Stomach (tissue), 4 donors: ENCODE data around the gene PGA3.
"Not testable (repeated sequence)": the region's sequence is repeated elsewhere in the genome, so short reads cannot be mapped to it uniquely, and the experiment has no call there.

ENCODE experiments used
- EP300 ChIP-seq: sonication (generic); formaldehyde crosslinking; IDR thresholded peaks from one replicate; pipeline ENCODE4 v1.6.1; 2017; ENCODE audit warnings: antibody characterized with exemption
- POLR2A ChIP-seq, 4 donors: fragments of 450-650 bp; IDR thresholded peaks; one replicate each; pipeline ENCODE4 v1.6.1; 2016; ENCODE audit warnings: antibody characterized with exemption in 4 of 4, control low read depth in 2 of 4, mild to moderate bottlenecking in 1 of 4, moderate library complexity in 1 of 4
- POLR2AphosphoS5 ChIP-seq, 3 donors: sonication (generic); formaldehyde crosslinking; IDR thresholded peaks; one replicate each; pipeline ENCODE4 v1.6.1; 2016; ENCODE audit warnings: antibody characterized with exemption in 3 of 3
- TF ChIP-seq, protein P1 (sequence below), 7 experiments: fragments of 450-650 bp in 4 of 7; fragments of 200-600 bp in 3 of 7; sonication (generic) in 3 of 7; IDR thresholded peaks; one replicate each; pipeline ENCODE4 v1.5.1; 2016 to 2019; ENCODE audit warnings: antibody characterized with exemption in 7 of 7, control low read depth in 2 of 7, mild to moderate bottlenecking in 1 of 7

DNA sequence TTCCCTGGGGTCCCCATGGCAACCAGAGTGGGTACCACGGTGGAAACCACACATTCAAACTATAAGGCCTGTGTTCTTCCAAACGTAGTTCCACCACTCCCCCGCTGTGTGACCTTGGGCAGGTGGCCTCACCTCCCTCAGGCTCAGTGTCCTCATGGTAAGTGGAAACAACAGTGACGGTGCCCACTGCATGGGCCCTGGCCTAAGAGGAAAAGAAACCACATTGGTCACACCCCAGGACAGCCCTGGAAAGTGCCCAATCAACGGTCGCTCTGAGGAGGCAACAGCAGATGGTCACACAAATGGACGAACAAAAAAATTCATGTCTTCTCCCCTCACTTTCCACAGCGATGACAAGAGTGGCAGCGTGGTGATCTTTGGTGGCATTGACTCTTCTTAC is 44.8 kb downstream of the PGA3 start:
- TF ChIP-seq, protein P1, sequence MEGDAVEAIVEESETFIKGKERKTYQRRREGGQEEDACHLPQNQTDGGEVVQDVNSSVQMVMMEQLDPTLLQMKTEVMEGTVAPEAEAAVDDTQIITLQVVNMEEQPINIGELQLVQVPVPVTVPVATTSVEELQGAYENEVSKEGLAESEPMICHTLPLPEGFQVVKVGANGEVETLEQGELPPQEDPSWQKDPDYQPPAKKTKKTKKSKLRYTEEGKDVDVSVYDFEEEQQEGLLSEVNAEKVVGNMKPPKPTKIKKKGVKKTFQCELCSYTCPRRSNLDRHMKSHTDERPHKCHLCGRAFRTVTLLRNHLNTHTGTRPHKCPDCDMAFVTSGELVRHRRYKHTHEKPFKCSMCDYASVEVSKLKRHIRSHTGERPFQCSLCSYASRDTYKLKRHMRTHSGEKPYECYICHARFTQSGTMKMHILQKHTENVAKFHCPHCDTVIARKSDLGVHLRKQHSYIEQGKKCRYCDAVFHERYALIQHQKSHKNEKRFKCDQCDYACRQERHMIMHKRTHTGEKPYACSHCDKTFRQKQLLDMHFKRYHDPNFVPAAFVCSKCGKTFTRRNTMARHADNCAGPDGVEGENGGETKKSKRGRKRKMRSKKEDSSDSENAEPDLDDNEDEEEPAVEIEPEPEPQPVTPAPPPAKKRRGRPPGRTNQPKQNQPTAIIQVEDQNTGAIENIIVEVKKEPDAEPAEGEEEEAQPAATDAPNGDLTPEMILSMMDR (IDR thresholded peaks at IDR 0.05) = not testable (repeated sequence)
- not testable (repeated sequence) for TF ChIP-seq POLR2A (IDR thresholded peaks at IDR 0.05); EP300; POLR2AphosphoS5 (IDR thresholded peaks at IDR 0.05)
